Measurements from ENCODE around the gene OR2D3. TPM values are rescaled to one million over a fixed set of nuclear protein-coding genes. Genes with fewer than 3 reads are reported as not detected.
A peak's percentile ranks its signal among the peaks of the same experiment; 100 is the strongest.
"Not testable (repeated sequence)": the region's sequence is repeated elsewhere in the genome, so short reads cannot be mapped to it uniquely, and the experiment has no call there.

Gene OR2D3
- polyA plus RNA-seq, 3 donors: not detected

DNA sequence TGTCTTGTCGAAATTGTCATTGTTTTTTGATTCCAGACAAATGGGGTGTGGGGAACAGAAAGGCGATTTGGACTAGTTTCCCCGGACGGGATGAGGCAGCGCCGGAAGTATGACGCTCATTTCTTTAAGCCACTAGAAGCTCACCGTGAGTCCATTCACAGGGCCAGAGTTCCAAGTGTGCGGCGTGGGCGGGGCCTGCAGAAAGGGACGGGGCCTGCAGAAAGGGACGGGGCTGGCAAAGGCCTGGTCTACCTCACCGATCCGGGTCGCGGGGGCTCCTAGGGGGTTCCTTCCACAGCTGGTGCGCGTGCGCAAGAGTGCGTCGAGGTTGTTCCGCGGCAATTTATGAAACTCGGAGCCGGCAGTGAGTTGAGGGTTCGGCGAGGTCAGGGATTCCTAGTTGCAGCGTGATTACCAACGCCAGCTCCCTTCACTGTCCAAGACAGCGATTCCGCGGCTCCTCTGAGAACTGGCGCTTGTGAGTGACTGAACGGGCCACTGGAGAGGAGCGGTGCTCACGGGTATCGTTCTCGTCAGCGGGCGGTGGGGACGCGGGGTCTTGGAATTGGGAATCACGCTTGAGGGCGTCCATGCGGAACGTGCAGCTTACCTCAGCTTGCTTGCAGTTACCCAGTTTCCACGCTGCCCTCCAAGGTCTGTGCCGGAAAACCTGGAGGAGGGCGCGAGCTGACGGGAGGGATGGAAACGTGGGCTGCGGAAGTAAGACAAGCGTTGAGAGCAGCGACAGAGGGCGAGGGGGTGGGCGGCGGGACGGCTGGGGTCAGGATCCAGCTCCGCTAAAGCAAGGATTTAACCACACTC lies 5.6 kb downstream of the OR2D3 start, which contains the start of gene ZNF215:
ZNF215 (plus strand) TSS at position 219 of the 822 bp plus-strand sequence. CDS start 5,847 bp downstream, outside the sequence.
- DNase-seq (ENCODE audit: low read depth in 3 of 3, low spot score in 2 of 3): peak; percentile 15 to 38 (median 23)

- no peak for DNase-seq (ENCODE audit: low read depth in 3 of 3, low spot score in 2 of 3)
These were observed 6.3 kb downstream of the OR2D3 start for GRCh38 chr11:6927030-6927617.

DNA sequence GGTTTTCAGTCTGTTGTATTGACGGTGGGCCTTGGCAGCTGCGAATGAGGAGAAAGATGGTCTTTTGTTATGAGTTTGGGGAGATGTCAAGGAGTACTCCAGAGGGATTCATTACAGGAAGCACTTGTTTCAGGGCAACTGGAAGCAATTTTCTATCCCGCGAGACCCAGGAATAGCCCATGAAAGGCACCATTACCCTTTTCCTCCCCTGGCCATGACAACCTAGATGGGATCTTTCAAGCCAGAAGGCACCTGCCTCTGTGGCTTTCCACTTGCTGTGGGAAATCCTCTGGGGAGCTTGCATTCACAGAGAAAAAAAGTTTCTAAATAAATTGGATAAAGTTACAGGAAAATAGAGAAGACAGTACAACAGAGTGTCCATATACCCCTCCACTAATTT lies 8.1 kb downstream of the OR2D3 start:
- no peak for DNase-seq (ENCODE audit: low read depth in 3 of 3, low spot score in 2 of 3)

DNA sequence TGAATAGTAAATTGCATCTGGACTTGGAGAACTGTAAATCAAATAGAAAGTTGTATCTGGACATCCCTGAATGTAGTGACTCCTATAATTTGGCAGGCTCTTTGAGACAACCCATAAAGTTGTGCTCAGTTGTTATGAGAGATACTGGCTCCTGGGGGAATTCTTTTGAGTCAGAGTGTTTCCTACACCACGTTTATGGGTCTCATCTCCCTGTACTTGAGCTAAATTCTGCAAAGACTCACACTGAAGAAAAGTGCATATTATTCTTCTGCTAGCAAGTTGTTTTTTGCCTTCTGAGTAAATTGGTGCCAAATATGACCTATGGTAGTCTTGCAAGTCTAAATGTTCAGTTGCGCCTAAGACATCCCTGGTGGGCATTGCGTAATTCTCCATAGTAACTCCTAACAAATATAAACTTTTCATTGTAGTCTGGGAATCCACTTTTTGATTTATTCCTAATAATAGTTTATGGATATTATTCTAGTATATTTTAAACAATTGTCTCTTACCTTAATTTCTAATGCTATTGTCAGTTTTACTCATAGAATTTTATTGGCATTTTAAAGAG lies 10.4 kb downstream of the OR2D3 start:
- DNase-seq (ENCODE audit: low read depth in 3 of 3, low spot score in 2 of 3): no peak

- no peak for DNase-seq (ENCODE audit: low read depth in 3 of 3, low spot score in 2 of 3)
These were observed 11.3 kb downstream of the OR2D3 start for GRCh38 chr11:6932145-6932544.

GRCh38 chr11:6941970-6942369 lies 21.2 kb downstream of the OR2D3 start:
- DNase-seq (ENCODE audit: low read depth in 3 of 3, low spot score in 2 of 3): no peak

DNA sequence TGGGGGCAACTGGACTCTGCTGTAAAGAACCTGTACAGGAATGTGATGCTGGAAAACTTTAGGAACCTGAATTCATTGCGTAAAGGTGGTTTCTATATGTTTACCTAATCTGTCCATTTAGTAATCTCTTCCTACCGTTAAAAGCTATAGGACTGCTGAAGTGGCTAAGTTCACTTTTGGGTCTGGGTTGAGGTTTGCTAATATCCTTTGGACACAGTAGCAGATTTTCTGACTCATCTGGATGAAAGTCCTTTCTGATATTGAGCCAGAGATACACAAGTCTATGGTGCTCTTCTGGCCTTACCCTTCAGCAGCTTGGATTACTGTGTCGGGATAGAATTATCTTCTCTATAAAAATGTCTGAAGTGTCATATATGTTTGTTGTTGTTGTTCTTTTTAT lies 22.3 kb downstream of the OR2D3 start:
- DNase-seq (ENCODE audit: low read depth in 3 of 3, low spot score in 2 of 3): no peak

GRCh38 chr11:6954248-6954647 lies 33.4 kb downstream of the OR2D3 start:
- not testable (repeated sequence) for DNase-seq (ENCODE audit: low read depth in 3 of 3, low spot score in 2 of 3)

DNA sequence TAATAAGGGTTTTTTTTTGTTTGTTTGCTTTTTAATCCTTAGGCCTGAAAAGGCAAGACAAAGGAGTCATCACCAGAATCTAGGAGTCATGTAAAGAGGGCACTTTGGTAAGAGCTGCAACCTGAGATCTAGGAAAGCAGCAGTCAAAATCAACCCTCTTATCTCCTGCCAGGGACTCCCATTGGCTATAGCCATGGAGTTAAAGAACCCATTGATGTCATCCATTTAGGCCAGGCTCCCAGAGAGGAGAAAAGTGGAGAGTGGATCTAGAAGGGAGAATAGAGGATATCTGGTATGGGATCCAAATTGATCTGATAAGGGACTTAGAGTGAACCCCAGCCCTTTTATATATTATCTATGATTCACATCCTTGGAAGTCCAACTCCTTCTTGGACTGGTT lies 41.3 kb downstream of the OR2D3 start:
- no peak for DNase-seq (ENCODE audit: low read depth in 3 of 3, low spot score in 2 of 3)

- DNase-seq (ENCODE audit: low read depth in 3 of 3, low spot score in 2 of 3): no peak
These were observed 41.9 kb downstream of the OR2D3 start for GRCh38 chr11:6962673-6963072.

DNA sequence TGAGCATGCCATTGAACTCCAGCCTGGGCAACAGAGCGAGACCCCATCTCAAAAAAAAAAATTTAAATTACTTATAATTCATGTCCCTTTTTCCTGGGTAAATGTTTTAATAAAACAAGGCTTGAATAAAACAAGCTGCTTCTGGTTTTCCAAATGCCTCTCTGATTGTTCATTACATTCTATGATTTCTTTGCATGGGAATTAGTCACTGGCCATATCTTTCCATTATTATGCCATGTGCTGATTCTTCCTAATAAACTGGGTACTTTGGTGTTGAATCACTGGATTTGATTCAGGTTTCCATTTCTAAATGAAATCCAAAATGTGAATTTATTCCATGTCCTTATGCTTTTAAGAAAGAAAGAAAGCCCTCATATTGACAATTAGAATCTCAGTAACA lies 48.0 kb downstream of the OR2D3 start:
- DNase-seq (ENCODE audit: low read depth in 3 of 3, low spot score in 2 of 3): no peak

GRCh38 chr11:6969854-6970253 lies 49.1 kb downstream of the OR2D3 start:
- not testable (repeated sequence) for DNase-seq (ENCODE audit: low read depth in 3 of 3, low spot score in 2 of 3)

Other genes starting within 250 kb of the OR2D3 start
- gene MRPL17, start 237.7 kb upstream of the OR2D3 start, polyA plus RNA-seq (ENCODE audit: insufficient read length in 3 of 3): 10 to 100 TPM; 68.3 to 81.6 (median 68.3) TPM
- gene OR2AG2, start 149.0 kb upstream of the OR2D3 start, polyA plus RNA-seq (ENCODE audit: insufficient read length in 3 of 3): under 1 TPM; 0.07 to 0.14 (median 0.10) TPM
- gene OR2AG1, start 138.0 kb upstream of the OR2D3 start, polyA plus RNA-seq (ENCODE audit: insufficient read length in 3 of 3): under 1 TPM in 1 of 3 donors, not detected in 2; 0.07 TPM
- gene OR6A2, start 121.3 kb upstream of the OR2D3 start, polyA plus RNA-seq (ENCODE audit: insufficient read length in 3 of 3): under 1 TPM in 1 of 3 donors, not detected in 2; 0.04 TPM
- not detected for gene OR10A5, start 75.3 kb upstream of the OR2D3 start, polyA plus RNA-seq (ENCODE audit: insufficient read length in 3 of 3)
- gene OR10A2, start 57.9 kb upstream of the OR2D3 start, polyA plus RNA-seq (ENCODE audit: insufficient read length in 3 of 3): not detected
- not detected for gene OR10A4, start 44.4 kb upstream of the OR2D3 start, polyA plus RNA-seq (ENCODE audit: insufficient read length in 3 of 3)
- not detected for gene OR2D2, start 28.5 kb upstream of the OR2D3 start, polyA plus RNA-seq (ENCODE audit: insufficient read length in 3 of 3)
- 1 to 10 TPM; 3.5 to 3.8 (median 3.6) TPM for gene ZNF215, start 5.4 kb downstream of the OR2D3 start, polyA plus RNA-seq (ENCODE audit: insufficient read length in 3 of 3)
- gene ZNF214, start 99.3 kb downstream of the OR2D3 start, polyA plus RNA-seq (ENCODE audit: insufficient read length in 3 of 3): 10 to 100 TPM; 11.8 to 13.9 (median 13.7) TPM
- 1 to 10 TPM in 1 of 3 donors, under 1 TPM in 2; 0.71 to 1.4 (median 0.79) TPM for gene NLRP14, start 99.5 kb downstream of the OR2D3 start, polyA plus RNA-seq (ENCODE audit: insufficient read length in 3 of 3)
- under 1 TPM; 0.08 to 0.12 (median 0.11) TPM for gene RBMXL2, start 168.0 kb downstream of the OR2D3 start, polyA plus RNA-seq (ENCODE audit: insufficient read length in 3 of 3)

All from right renal cortex interstitium (tissue), 3 donors.